ENCODE data around the gene CYB561D1. TPM values are rescaled to one million over a fixed set of nuclear protein-coding genes. Genes with fewer than 3 reads are reported as not detected.
A peak's percentile ranks its signal among the peaks of the same experiment; 100 is the strongest.

The CYB561D1 gene
- total RNA-seq, 1 donor from 2014 or later = 13.1 TPM

DNA sequence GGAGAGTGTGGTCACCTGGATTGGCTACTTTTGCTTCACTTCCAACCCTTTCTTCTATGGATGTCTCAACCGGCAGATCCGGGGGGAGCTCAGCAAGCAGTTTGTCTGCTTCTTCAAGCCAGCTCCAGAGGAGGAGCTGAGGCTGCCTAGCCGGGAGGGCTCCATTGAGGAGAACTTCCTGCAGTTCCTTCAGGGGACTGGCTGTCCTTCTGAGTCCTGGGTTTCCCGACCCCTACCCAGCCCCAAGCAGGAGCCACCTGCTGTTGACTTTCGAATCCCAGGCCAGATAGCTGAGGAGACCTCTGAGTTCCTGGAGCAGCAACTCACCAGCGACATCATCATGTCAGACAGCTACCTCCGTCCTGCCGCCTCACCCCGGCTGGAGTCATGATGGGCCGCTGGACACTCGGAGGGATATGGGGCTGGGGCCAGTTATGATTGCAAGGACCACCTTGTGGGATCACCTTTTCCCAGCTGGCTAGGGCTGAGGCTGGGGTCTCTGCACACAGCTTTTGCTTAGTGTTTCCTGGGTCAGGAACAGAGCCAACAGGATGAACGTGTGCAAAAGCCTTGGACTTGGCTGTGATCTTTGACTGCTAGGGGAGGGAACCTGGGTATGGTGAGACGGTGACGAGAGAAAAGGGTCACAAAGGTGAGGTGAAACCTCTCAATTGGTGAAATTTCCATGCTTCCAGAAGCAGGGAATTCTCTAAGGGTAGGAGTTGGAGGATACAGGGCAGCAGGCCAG lies 50.3 kb downstream of the CYB561D1 start:
- no peaks in the 10 kb centered on the region for H3K27me3 ChIP-seq
- intact Hi-C loops (cut with DNase I) = loop anchor here (10.0 kb wide), 1 partner anchor 231 kb away; no protein-coding TSS in a partner anchor
- ATAC-seq = no peak
- no peaks in the 10 kb centered on the region for H3K36me3 ChIP-seq
- no peak for DNase-seq
- H3K9me3 ChIP-seq = no peaks in the 10 kb centered on the region
- H3K4me1 ChIP-seq = peaks cover 13% of the 10 kb centered on the region
- TF ChIP-seq, protein P1, sequence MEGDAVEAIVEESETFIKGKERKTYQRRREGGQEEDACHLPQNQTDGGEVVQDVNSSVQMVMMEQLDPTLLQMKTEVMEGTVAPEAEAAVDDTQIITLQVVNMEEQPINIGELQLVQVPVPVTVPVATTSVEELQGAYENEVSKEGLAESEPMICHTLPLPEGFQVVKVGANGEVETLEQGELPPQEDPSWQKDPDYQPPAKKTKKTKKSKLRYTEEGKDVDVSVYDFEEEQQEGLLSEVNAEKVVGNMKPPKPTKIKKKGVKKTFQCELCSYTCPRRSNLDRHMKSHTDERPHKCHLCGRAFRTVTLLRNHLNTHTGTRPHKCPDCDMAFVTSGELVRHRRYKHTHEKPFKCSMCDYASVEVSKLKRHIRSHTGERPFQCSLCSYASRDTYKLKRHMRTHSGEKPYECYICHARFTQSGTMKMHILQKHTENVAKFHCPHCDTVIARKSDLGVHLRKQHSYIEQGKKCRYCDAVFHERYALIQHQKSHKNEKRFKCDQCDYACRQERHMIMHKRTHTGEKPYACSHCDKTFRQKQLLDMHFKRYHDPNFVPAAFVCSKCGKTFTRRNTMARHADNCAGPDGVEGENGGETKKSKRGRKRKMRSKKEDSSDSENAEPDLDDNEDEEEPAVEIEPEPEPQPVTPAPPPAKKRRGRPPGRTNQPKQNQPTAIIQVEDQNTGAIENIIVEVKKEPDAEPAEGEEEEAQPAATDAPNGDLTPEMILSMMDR (IDR thresholded peaks at IDR 0.05) = no peak
- H3K27ac ChIP-seq = no peak overlapping the region
- H3K4me3 ChIP-seq = no peak overlapping the region

DNA sequence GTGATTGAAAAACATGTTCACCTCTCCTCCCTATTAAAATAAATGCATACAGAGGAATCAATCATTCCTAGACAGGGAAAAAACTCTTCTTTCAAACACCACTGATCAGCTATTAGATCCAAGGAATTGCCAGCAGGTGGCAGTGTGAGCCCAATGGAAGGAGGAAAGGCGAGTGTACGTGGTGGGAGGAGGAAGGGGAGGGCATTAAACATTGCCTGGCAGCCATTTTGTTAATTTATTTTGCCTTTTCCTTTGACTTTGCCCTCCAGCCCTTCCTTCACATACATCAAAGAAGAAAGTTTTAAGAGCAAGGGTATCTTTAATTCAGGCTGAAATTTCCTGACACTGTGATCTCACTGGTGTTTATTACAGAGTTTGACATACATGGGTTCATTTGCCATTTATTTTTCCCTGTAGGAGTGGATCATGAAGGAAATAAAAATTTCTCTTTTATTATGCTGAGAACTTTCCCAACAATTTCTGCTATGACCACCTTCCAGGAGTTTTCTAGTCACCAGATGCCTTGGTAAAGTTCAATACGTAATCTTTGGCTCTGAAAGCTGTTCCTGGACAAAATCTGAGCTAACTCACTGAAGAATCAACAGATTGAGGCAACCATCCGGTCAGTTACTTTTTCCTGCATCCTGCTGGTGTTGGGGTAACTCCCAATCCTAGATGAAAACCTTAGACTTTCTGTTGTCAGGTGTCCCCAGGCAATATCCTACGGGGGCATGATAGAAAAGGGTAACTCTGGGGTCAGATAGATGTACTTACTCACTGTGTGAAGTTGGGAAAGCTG lies 52.6 kb downstream of the CYB561D1 start:
- ATAC-seq (peak; percentile 83), DNase-seq (peak; percentile 83)
- no peaks in the 10 kb centered on the region for H3K9me3 ChIP-seq
- peaks cover 34% of the 10 kb centered on the region for H3K4me1 ChIP-seq
- peak overlapping the region; percentile 93 for H3K4me3 ChIP-seq
- TF ChIP-seq, protein P1 (IDR thresholded peaks at IDR 0.05) = peak; percentile 89
- no peaks in the 10 kb centered on the region for H3K36me3 ChIP-seq
- peak overlapping the region; percentile 96 for H3K27ac ChIP-seq
- intact Hi-C loops (cut with DNase I) = loop anchor here (5.0 to 10.0 kb wide), 2 partner anchors 86 to 228 kb away; no protein-coding TSS in a partner anchor
- no peaks in the 10 kb centered on the region for H3K27me3 ChIP-seq

DNA sequence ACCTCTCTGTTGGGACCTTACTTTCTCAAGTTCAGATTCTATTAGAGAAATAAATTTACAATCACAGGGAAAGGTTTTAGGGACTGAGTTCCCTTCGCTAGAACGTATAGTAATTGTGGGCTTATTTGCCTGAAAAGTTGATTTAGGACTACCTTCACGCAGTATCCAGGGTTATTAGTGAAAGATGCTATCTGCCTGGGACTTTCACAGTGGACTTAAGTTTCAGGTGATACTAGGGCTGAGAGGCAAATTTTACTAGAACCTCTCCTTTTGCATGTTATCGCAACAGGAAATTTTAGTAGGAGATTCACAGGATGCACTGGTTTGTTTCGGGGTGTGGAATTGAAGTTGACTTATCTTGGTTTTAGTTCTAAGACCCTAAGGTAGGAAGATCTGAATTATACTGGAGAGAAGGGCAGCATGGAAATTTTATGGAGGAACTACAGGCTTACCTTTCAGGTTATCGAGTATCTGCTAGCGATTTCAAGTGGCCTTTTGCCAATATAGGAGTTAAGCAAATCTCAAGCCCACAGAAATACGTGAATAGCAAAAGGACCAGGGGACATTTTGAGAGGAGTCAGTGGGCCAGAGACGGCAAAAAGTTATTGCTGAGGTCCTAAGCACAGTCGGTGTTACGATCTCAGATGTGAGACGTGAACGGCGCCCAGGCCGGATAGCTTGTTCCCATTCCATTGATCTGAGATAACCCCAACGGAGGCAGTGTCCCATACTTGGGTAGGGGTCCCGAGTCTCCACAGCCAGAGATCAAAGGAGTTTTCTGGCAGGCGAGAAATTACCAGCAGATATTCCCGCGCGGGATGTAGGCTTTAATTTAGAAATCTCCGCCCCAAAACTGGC lies 53.8 kb downstream of the CYB561D1 start:
- no peaks in the 10 kb centered on the region for H3K36me3 ChIP-seq
- DNase-seq (no peak), ATAC-seq (no peak)
- no peaks in the 10 kb centered on the region for H3K9me3 ChIP-seq
- TF ChIP-seq, protein P1 (IDR thresholded peaks at IDR 0.05) = no peak
- intact Hi-C loops (cut with DNase I) = loop anchor here (5.0 to 10.0 kb wide), 2 partner anchors 85 to 227 kb away; no protein-coding TSS in a partner anchor
- no peaks in the 10 kb centered on the region for H3K27me3 ChIP-seq
- H3K4me3 ChIP-seq = peak overlapping the region; percentile 93
- peaks cover 39% of the 10 kb centered on the region for H3K4me1 ChIP-seq
- H3K27ac ChIP-seq = peak overlapping the region; percentile 96

DNA sequence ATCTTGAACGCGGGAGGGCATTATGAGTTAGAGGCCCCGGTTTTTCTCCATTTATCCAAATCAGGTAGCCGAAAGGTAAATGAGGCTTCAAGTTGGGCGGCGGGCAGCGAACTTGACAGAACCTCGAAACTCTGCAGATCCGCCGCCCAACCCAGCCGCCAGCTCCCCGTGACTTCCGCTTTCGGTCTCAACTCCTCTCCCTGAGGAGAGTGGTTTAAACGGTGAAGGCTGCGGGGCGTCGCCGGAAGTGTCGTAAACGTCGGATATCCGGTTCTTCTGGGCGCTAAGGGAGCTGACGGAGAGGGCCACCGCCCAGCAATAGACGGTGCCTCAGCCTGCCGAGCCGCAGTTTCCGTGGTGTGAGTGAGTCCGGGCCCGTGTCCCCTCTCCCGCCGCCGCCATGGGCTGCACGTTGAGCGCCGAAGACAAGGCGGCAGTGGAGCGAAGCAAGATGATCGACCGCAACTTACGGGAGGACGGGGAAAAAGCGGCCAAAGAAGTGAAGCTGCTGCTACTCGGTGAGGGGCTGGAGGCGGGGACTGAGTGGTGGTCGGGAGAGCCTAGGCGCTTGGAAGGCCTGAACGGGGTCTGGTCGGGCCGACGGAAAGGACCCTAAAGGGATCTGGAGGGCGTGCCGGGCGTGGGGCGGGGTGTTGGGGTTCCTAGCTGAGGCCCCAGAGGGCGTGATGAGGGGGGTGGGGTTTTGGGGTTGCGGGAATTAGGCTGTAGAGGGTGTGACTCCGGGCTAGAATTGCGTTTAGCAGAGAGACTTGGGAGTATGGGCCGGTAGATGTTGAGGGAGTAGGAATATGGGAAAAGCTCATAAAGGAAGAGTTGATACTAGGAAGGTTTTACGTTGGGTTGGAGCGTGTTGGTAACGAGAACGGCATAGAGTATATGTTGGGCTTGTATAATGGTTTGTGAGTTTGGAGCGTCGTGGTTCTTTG lies 54.7 kb downstream of the CYB561D1 start, which contains the start of gene GNAI3:
Gene GNAI3 (plus strand): TSS at position 295 of the 947 bp plus-strand sequence. CDS start 106 bp downstream, at position 401.
- TF ChIP-seq, protein P1 (IDR thresholded peaks at IDR 0.05) = no peak
- H3K4me1 ChIP-seq = peaks cover 45% of the 10 kb centered on the region

More for the DNA sequence above, 54.7 kb downstream of the CYB561D1 start, which contains the start of gene GNAI3:
- H3K9me3 ChIP-seq = no peaks in the 10 kb centered on the region
- ATAC-seq (peak; percentile 98), DNase-seq (peak; percentile 98)
- H3K4me3 ChIP-seq = peak within 1 kb of the TSS; percentile 93
- peak within 1 kb of the TSS; percentile 96 for H3K27ac ChIP-seq
- H3K27me3 ChIP-seq = no peaks in the 10 kb centered on the region
- intact Hi-C loops (cut with DNase I) = loop anchor here (5.0 to 10.0 kb wide), 2 partner anchors 84 to 226 kb away; no protein-coding TSS in a partner anchor
- H3K36me3 ChIP-seq = no peaks in the 10 kb centered on the region

Other genes with a start within 250 kb of the CYB561D1 start
- 7.4 TPM for gene CELSR2, start 244.6 kb upstream of the CYB561D1 start, total RNA-seq
- gene PSRC1, start 210.9 kb upstream of the CYB561D1 start, total RNA-seq = 2.9 TPM
- 3.6 TPM for gene MYBPHL, start 187.1 kb upstream of the CYB561D1 start, total RNA-seq
- 183 TPM for gene SORT1, start 96.2 kb upstream of the CYB561D1 start, total RNA-seq
- gene PSMA5, start 67.6 kb upstream of the CYB561D1 start, total RNA-seq = 67.8 TPM
- 3.1 TPM for gene SYPL2, start 27.5 kb upstream of the CYB561D1 start, total RNA-seq
- 4.6 TPM for gene ATXN7L2, start 10.2 kb upstream of the CYB561D1 start, total RNA-seq
- 13.3 TPM for gene AMIGO1, start 15.6 kb downstream of the CYB561D1 start, total RNA-seq
- not detected for gene GPR61, start 45.8 kb downstream of the CYB561D1 start, total RNA-seq
- 6.9 TPM for gene GNAI3, start 54.5 kb downstream of the CYB561D1 start, total RNA-seq
- not detected for gene GNAT2, start 125.5 kb downstream of the CYB561D1 start, total RNA-seq
- gene AMPD2, start 125.7 kb downstream of the CYB561D1 start, total RNA-seq = 56.9 TPM
- 17.2 TPM for gene GSTM4, start 162.0 kb downstream of the CYB561D1 start, total RNA-seq
- gene GSTM2, start 174.0 kb downstream of the CYB561D1 start, total RNA-seq = 37.3 TPM
- gene GSTM1, start 193.7 kb downstream of the CYB561D1 start, total RNA-seq = not detected
- gene GSTM5, start 218.2 kb downstream of the CYB561D1 start, total RNA-seq = 18.1 TPM
- 29.7 TPM for gene GSTM3, start 246.9 kb downstream of the CYB561D1 start, total RNA-seq

All from upper lobe of right lung (tissue), 1 donor.